Right ventricle myocardium inferior (tissue), 1 donor: Measurements from ENCODE around the gene MPI. TPM values are rescaled to one million over a fixed set of nuclear protein-coding genes. Genes with fewer than 3 reads are reported as not detected.

ENCODE experiments used
- ATAC-seq: fragments of 200-7000 bp; cut with Tn5 transposase; one replicate; pipeline ENCODE4 v1.9.1; 2020; ENCODE audit warnings: mild to moderate bottlenecking, moderate library complexity
- DNase-seq: peaks from one replicate; pipeline ENCODE4 v3.0.0; 2021; ENCODE audit errors: missing footprints
- intact Hi-C: fragments of 100-400 bp; cut with DNase I; formaldehyde crosslinking; loops from one replicate; pipeline ENCODE4 v1.11.0; 2022
- long read RNA-seq: library from polyadenylated mRNA; unstranded; transcript quantifications from one replicate; pipeline ENCODE4 v2.0.0, GENCODE V29; 2021
- total RNA-seq: library from RNA; stranded (reverse); fragmentation: NEBNext Ultra II Directional; extraction: Animal tissue kit (Norgen Biotek cat#: 25700); gene quantifications from one replicate; pipeline ENCODE4 v1.2.1, GENCODE V29; 2021
- donor health status: DM: no; HTN: yes; CAD: no; lungs with severe emphysema.

MPI gene
- total RNA-seq, result 60.8 TPM
- long read RNA-seq, full-length matches to known transcripts, result 20 of 28 reads
- long read RNA-seq, partial matches to known transcripts, result 2 of 28 reads
- long read RNA-seq, other reads (novel, unspliced or antisense), result 6 of 28 reads

- intact Hi-C loops, result loop anchor here (2.0 to 5.0 kb wide), 2 partner anchors 17 to 103 kb away; partner anchors contain the start of gene SCAMP2
- ATAC-seq (peak; percentile 94), DNase-seq (peak; percentile 95)
Measured at GRCh38 chr15:74889883-74890664, at the start of gene MPI. TSS of gene MPI (plus strand) at chr15:74890042. CDS start at chr15:74890074, 32 bp downstream.

- no peak for ATAC-seq
- intact Hi-C loops, result no loop called here
- no peak for DNase-seq
Measured at GRCh38 chr15:74840851-74841775, 48.7 kb upstream of the MPI start.

- intact Hi-C loops, result loop anchor here (2.0 kb wide), 1 partner anchor 65 kb away; the partner anchor contains the start of gene FAM219B
- ATAC-seq, result no peak
Measured at GRCh38 chr15:74841891-74842373, 47.9 kb upstream of the MPI start.

GRCh38 chr15:74842581-74843444 is 47.0 kb upstream of the MPI start, which contains the start of gene ULK3:
TSS of gene ULK3 (minus strand) at chr15:74843156. CDS start at chr15:74843105, 51 bp downstream.
- ATAC-seq (peak; percentile 94), DNase-seq (peak; percentile 96)
- intact Hi-C loops, result loop anchor here (2.0 kb wide), 1 partner anchor 64 kb away; the partner anchor contains the start of gene FAM219B

More at GRCh38 chr15:74841891-74842373, 47.9 kb upstream of the MPI start:
- no peak for DNase-seq

- DNase-seq (no peak), ATAC-seq (no peak)
- intact Hi-C loops, result loop anchor here (2.0 kb wide), 1 partner anchor 63 kb away; the partner anchor contains the start of gene FAM219B
Measured at GRCh38 chr15:74843445-74843828, 46.4 kb upstream of the MPI start.

- intact Hi-C loops, result loop anchor here (2.0 kb wide), 1 partner anchor 63 kb away; the partner anchor contains the start of gene FAM219B
- no peak for ATAC-seq
- DNase-seq, result no peak
Measured at GRCh38 chr15:74843891-74844299, 45.9 kb upstream of the MPI start.

- ATAC-seq (no peak), DNase-seq (no peak)
- intact Hi-C loops, result no loop called here
Measured at GRCh38 chr15:74844319-74845207, 45.3 kb upstream of the MPI start.

- ATAC-seq, result no peak
Measured at GRCh38 chr15:74845208-74845568, 44.7 kb upstream of the MPI start.

GRCh38 chr15:74845581-74845980 is 44.3 kb upstream of the MPI start:
- intact Hi-C loops, result no loop called here
- DNase-seq (no peak), ATAC-seq (no peak)

More at GRCh38 chr15:74845208-74845568, 44.7 kb upstream of the MPI start:
- intact Hi-C loops, result no loop called here
- DNase-seq, result no peak

- no peak for DNase-seq
- ATAC-seq, result peak; percentile 30
- intact Hi-C loops, result no loop called here
Measured at GRCh38 chr15:74847432-74847831, 42.4 kb upstream of the MPI start.

- intact Hi-C loops, result no loop called here
- DNase-seq, result no peak
- ATAC-seq, result no peak
Measured at GRCh38 chr15:74850393-74850792, 39.4 kb upstream of the MPI start.

GRCh38 chr15:74851960-74852359 is 37.9 kb upstream of the MPI start:
- intact Hi-C loops, result no loop called here
- ATAC-seq (no peak), DNase-seq (no peak)

- intact Hi-C loops, result no loop called here
- DNase-seq, result no peak
- no peak for ATAC-seq
Measured at GRCh38 chr15:74854453-74855022, 35.3 kb upstream of the MPI start.

GRCh38 chr15:74855857-74856256 is 34.0 kb upstream of the MPI start:
- DNase-seq, result no peak
- intact Hi-C loops, result no loop called here
- peak; percentile 66 for ATAC-seq

- ATAC-seq (no peak), DNase-seq (no peak)
- intact Hi-C loops, result no loop called here
Measured at GRCh38 chr15:74856537-74856936, 33.3 kb upstream of the MPI start.

GRCh38 chr15:74857082-74857655 is 32.7 kb upstream of the MPI start:
- DNase-seq (no peak), ATAC-seq (peak; percentile 36)
- intact Hi-C loops, result no loop called here
